ENCODE results near the gene PRPF8. TPM values are rescaled to one million over a fixed set of nuclear protein-coding genes. Genes with fewer than 3 reads are reported as not detected.

The PRPF8 gene
- total and polyA plus RNA-seq, 2 of the 13 experiments (the other 11 are each of a cell fraction or from before 2014, with no cell fraction given): 112 to 179 TPM

- TF ChIP-seq ZBTB26 (CRISPR knock-in tag; IDR thresholded peaks at IDR 0.05; ENCODE audit: borderline replicate concordance) (no peak), ZNF687 (CRISPR knock-in tag; IDR thresholded peaks at IDR 0.05) (peak; percentile 96), ZNF577 (CRISPR knock-in tag; IDR thresholded peaks at IDR 0.05; ENCODE audit: borderline replicate concordance, low read depth) (no peak), FLYWCH1 (CRISPR knock-in tag; IDR thresholded peaks at IDR 0.05) (no peak), MED13 (CRISPR knock-in tag; IDR thresholded peaks at IDR 0.05) (no peak; the same call in 1 of the 2 replicates), FOXO4 (CRISPR knock-in tag; conservative IDR thresholded peaks at IDR 0.05) (no peak), ZNF460 (CRISPR knock-in tag; IDR thresholded peaks at IDR 0.05; ENCODE audit: borderline replicate concordance) (no peak), POLR2A (IDR thresholded peaks at IDR 0.05; ENCODE audit: insufficient read depth in 1 of 2, low read depth in 2 of 2, low read length in 2 of 2) (0 out of 4 replicates have a peak, but pooled peaks of 1 of the 2 experiments have one; percentile 29), HMGXB4 (CRISPR knock-in tag; IDR thresholded peaks at IDR 0.05; ENCODE audit: borderline replicate concordance in 1 of 2, low read depth in 1 of 2) (no peak; a peak in 1 of 4 replicates), HMGXB3 (CRISPR knock-in tag; IDR thresholded peaks at IDR 0.05; ENCODE audit: borderline replicate concordance) (no peak), ZBTB42 (CRISPR knock-in tag; IDR thresholded peaks at IDR 0.05) (no peak), ATF5 (CRISPR knock-in tag; IDR thresholded peaks at IDR 0.05; ENCODE audit: low read depth) (no peak), MAF1 (CRISPR knock-in tag; IDR thresholded peaks at IDR 0.05; ENCODE audit: borderline replicate concordance) (no peak)
These were observed 78.2 kb downstream of the PRPF8 start (continued) for GRCh38 chr17:1606352-1606985.
